DMS53 (cell line): ENCODE measurements around the gene SMARCC1.
"Not testable (repeated sequence)": the region's sequence is repeated elsewhere in the genome, so short reads cannot be mapped to it uniquely, and the experiment has no call there.

ENCODE experiments used
- DNase-seq: peaks from one replicate; lab custom pipeline; 2025; lab: John Stamatoyannopoulos, UW

The SMARCC1 gene

DNA sequence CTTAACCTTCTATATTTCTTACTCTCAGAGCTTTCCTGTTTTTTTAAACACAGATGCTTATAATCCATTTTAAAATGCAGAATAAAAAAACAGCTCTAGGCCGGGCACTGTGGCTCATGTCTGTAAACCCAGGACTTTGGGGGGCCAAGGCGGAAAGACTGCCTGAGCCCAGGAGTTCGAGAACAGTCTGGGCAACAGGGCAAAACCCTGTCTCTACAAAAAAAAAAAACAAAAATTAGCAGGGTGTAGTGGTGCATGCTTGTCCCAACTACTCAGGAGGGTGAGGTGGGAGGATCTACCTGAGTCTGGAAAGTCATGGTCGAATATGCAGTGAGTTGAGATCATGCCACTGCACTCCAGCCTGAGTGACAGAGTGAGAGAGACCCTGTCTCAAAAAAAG is 15.5 kb downstream of the SMARCC1 start:
- DNase-seq: no peak

DNA sequence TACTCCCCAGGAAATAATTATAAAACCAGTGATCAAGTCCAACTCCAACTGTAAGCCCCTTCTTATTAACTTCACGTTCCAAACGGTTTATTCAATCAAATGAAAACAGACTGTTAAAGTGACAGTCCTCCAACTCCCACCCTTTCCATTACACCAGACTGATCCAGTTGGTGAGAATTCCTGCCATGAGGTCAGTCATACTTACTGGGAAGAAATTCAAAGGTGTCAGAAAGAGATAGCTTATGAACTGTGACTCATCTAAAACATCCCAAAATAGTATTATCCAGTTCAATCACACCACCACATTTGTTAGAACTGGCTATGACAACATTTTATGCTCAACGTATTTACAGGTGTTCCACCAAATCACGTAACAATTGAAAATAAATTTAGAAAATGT is 19.5 kb downstream of the SMARCC1 start:
- DNase-seq: no peak

DNA sequence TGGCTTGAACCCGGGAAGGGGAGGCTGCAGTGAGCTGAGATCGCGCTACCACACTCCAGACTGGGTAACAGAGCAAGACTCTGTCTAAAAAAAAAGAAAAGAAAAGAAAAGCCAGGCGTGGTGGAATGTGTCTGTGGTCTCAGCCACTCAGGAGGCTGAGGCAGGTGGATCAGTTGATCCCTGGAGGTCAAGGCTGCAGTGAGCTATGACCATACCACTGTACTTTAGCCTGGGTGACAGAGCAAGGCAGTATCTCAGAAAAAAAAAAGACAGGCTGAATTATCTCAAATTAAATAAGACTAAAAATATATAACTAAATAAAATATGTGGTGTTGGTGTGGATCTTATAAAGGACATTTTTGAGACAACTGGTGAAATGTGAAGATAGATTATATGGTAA is 20.6 kb downstream of the SMARCC1 start:
- DNase-seq: no peak

DNA sequence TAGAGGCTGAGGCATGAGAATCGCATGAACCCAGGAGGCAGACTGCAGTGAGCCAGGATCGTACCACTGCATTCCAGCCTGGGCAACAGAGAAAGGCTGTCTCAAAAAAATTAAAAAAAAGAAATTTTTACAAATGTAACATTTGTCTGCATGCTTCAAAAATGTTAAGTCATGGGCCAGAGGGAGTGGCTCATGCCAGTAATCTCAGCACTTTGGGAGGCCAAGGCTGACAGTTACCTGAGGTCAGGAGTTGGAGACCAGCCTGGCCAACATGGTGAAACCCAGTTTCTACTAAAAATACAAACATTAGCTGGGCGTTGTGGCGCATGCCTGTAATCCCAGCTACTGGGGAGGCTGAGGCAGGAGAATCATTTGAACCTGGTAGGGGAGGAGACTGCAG is 21.5 kb downstream of the SMARCC1 start:
- not testable (repeated sequence) for DNase-seq

DNA sequence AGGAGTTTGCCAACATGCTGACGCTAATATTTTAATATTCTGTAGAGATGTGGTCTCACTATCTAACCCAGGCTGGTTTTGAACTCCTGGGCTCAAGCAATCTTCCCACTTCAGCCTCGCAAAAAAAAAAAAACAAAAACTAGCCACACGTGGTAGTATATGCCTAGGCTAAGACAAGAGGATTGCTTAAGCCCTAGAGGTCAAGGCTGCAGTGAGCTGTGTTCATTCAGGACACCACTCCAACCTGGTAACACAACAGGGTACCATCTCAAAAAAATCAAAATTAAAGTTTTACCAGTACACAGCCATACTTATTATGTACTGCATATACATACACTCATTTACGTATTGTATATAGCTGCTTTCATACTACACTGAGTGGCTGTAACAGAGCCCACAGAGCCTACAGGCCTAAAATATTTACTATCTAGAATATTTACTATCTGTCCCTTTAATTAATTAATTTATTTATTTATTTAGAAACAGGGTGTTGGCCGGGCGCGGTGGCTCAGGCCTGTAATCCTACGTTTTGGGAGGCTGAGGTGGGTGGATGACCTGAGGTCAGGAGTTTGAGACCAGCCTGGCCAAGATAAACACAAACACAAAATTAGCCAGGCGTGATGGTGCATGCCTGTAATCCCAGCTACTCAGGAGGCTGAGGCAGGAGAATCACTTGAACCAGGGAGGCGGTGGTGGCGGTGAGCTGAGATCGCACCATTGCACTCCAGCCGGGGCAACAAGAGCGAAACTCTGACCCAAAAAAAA is 23.2 kb downstream of the SMARCC1 start:
- DNase-seq: no peak

DNA sequence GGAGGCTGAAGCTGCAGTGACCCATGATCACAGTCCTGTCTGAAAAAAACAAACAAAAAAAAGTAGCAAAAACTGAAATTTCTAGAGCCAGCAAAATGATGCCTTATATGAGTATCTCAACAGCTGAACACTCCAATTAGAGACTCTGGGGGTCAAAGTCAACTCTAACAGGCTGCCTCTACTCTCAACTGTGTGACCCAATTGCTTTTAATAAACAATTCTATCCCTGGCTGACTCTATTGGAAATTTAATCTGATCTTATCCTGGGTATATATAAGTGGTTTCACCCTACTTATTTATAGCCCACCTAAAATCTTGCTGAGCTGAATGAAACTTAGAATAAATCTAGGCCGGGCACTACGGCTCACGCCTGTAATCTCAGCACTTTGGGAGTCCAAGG is 29.0 kb downstream of the SMARCC1 start:
- DNase-seq: no peak

DNA sequence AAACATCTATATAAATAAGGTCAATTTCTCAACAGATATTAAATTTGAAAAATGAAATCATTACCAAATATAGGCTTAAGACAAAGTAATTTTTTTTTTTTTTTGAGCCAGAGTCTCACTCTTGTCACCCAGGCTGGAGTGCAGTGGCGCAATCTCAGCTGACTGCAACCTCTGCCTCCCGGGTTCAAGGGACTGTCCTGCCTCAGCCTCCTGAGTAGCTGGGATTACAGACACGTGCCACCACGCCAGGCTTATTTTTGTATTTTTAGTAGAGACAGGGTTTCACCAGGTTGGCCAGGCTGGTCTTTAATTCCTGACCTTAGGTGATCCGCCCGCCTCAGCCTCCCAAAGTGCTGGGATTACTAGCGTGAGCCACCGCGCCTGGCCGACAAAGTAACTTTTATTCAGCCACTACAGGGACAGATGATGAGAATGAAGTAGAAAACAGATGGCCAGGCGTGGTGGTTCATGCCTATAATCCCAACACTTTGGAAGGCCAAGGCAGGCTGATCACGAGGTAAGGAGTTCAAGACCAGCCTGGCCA is 30.8 kb downstream of the SMARCC1 start:
- DNase-seq: not testable (repeated sequence)

DNA sequence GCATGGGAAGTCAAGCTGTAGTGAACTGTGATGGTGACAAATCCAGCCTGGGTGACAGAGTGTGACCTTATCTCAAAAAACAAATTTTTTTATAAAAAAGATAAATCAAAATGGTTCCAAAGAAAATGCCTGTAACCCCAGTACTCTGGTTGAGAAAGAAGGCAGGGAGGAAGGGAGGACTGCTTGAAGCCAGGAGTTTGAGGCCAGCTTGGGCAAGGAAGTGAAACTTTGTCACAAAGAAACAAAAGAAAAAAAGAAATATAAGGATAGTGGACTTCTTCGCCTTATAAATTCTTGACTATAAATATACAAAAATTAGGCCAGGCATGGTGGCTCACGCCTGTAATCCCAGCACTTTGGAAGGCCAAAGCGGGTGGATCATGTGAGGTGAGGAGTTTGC is 34.1 kb downstream of the SMARCC1 start:
- DNase-seq: no peak

DNA sequence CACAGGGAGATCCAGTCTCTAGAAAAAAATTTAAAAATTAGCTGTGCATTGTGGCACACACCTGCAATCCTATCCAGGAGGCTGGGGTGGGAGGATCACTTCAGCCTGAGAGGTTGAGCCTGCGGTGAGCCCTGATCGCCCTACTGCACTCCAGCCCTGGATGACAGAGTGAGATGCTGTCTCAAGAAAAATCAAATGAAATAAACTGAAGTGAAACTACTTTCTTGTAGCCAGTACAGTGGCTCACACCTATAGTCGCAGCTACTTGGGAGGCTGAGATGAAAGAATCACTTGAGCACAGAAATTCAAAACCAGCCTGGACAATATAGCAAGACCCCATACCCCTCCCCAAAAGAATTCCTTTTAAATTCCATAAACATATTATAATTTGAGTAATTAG is 35.4 kb downstream of the SMARCC1 start:
- DNase-seq: no peak

DNA sequence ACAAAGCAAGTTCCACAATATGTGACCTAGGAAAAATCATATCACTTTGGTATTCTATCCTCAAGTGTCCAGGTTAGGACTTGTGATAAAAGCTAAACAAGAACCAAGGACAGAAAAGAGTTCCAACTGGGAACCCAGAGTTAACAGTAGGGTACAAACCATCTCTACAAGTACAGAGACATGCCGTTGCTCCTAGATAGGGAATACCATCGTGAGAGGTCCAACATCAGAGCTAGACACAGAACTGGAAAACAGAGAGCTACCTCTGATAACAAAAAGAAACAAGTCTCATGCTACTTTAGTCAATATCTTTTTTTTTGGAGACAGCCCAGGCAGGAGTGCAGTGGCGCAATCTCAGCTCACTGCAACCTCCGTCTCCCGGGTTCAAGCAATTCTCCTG is 37.8 kb downstream of the SMARCC1 start:
- no peak for DNase-seq

DNA sequence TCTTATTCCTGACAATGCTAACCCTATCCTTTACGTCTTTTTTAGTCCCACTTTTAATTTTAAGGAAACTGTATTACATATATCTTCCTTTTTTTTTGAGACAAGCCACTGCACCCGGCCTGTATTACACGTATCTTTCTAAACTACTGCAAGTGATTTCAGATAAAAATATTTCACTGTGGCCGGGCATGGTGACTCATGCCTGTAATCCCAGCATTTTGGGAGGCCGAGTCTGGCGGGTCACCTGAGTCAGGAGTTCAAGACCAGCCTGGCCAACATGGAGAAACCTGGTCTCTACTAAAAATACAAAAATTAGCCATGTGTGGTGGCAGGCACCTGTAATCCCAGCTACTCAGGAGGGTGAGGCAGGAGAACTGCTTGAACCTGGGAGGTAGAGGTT is 38.3 kb downstream of the SMARCC1 start:
- DNase-seq: not testable (repeated sequence)

DNA sequence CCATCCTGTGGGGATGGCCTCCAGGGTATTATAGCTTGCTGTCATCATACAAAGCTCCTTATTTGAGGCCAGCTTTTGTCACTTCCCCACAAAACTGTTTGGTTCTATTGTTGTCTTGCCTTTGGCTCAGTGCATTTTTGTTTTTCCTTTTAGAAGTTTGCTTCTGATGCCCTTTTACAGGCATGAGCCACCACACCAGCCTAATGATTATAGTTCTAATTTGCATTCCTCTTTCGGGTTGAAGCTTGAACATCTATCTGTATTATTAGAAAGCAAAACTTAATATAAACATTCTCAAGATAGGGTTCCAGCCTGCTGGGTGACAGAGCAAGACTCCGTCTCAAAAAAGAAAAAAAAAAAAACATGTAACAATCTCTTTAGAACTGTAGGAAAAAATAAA is 39.8 kb downstream of the SMARCC1 start:
- no peak for DNase-seq

DNA sequence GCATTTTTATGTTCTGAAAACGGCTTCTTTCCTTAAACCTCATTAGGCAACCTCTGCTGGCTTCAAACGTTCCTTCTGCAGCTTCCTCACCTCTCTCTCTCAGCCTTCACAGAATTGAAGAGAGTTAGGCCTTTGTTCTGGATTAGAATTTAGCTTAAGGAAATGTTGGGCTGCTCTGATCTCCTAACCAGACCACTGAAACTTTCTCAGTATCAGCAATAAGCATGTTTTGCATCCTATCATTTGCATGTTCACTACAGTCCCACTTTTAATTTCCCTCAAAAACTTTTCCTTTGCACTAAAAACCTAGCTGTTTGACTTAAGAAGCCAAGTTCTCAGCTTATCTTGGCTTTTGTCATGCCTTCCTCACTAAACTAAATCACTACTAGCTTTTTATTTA is 49.5 kb downstream of the SMARCC1 start:
- no peak for DNase-seq

DNA sequence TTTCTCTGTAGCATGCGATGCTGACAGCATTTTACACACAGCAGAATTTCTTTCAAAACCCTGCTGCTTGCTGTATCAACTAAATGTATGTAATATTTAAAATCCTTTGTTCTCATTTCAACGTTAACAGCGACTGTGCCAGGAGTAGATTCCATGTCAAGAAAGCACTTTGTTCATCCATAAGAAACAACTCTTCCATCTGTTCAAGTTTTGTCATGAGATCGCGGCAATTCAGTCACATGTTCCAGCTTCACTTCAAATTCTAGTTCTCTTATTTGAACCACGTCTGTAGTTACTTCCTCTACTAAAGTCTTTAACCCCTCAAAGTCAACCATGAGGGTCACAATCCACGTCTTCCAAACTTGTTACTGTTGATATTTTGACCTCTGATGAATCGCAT is 50.6 kb downstream of the SMARCC1 start:
- DNase-seq: no peak

DNA sequence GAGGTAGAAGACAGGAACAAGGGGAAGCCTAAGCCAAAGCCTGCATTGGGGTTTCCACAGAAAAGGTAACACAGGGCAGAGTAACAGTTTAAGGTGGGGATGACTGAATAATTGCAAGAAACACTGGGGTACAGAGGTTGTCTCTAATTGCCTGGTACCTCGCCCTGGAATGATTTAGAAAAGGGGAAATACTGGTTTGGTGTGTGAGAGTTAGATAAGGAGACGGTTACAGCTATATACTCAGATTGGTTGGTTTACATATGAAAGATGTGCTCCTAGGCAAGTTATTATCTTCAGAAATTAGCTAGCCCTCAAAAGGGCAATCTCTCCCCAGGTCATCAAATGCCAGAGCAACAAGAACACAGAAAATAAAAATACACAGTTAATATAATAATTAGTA is 58.8 kb downstream of the SMARCC1 start:
- DNase-seq: no peak

DNA sequence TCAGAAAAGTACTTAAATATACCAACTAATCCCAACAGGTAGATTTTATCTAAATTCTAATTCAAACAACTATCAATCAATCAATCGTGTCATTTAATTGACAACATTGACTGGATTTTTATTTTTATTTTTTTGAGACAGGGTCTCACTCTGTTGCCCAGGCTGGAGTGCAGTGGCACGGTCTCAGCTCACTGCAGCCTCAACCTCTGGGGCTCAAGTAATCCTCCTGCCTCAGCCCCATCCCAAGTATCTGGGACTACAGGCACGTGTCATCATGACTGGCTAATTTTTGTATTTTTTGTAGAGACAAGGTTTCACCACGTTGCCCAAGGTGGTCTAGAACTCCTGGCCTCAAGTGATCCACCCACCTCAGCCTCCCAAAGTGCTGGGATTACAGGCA is 64.2 kb downstream of the SMARCC1 start:
- not testable (repeated sequence) for DNase-seq

DNA sequence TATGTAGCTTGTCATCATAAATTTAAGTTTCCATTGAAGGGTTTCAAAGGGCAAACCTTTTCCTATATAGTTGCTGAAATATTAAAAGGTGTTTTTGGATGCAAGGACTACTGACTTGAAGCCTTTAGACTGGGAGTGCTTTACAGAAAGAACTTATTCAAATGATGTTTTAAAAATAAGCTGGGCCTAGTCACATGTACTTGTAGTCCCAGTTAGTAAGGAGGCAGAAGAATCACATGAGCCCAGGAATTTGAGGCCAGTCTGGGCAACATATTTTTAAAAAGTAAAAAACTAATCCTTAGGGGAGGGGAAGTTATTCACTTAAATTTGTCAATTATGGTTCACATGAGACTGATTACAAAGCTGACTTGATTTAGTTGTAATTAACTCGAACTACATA is 65.0 kb downstream of the SMARCC1 start:
- DNase-seq: no peak

DNA sequence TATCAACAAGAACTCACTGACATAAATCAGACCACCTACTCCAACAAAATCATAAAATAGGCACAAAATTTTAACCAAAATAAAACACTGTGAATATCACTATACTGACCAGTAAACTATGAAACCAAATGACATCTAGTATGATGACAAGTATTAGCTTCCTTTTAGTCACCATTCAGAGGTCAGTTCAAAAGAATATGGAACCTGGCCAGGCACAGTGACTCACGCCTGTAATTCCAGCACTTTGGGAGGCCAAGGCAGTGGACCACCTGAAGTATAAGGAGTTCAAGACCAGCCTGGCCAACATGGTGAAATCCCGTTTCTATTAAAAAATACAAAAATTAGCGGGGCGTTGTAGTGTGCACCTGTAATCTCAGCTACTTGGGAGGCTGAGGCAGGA is 65.8 kb downstream of the SMARCC1 start:
- DNase-seq: no peak

DNA sequence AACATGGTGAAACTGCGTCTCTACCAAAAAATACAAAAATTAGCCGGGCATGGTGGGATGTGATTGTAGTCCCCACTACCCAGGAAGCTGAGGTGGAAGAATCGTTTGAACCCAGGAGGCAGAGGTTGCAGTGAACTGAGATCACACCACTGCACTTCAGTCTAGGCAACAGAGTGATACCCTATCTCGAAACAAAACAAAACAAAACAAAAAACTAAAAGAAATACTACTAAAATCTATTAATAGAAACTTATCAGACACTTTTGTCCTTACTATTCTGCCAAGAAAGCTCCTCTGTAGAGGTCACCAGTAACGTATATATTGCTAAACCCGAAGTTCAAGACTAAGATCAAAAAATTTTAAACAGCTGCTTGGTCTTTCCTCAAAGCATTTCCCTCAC is 67.1 kb downstream of the SMARCC1 start:
- DNase-seq: no peak

DNA sequence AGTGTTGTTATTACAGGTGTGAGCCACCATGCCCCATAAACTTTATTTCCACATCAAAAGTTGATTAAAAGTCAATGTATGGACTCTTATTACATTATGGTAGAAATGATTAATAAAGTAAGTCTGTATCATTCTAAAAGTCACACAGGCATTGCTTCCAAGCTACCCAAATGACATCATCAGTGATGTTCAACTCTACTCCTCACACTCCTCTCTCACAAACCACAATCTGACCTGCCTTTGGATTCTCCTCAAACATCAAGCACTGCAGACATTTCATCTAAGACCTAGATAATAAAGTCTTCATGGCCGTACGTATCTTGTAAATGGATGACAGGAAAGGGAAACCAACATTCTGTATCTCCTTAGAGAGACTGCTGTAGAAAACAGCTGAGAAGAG is 68.0 kb downstream of the SMARCC1 start:
- DNase-seq: no peak

DNA sequence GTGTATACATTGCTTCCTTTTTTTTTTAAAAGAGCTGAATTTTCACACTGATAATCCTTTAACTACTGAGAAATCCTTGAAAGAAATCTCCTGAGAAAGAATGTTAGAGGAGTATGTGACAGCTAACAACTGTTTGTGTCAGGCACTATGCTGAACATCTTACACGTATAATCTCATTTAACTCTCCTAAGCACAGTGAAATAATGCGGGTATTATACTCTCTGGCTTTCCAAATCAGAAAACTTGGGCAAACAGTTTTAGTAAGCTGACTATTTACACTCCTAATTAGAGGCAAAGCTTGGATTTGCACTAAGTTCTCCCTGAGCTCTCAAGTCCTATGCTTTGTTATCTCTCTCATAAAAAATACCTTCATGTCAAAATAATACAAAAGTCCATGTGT is 69.3 kb downstream of the SMARCC1 start:
- DNase-seq: no peak

DNA sequence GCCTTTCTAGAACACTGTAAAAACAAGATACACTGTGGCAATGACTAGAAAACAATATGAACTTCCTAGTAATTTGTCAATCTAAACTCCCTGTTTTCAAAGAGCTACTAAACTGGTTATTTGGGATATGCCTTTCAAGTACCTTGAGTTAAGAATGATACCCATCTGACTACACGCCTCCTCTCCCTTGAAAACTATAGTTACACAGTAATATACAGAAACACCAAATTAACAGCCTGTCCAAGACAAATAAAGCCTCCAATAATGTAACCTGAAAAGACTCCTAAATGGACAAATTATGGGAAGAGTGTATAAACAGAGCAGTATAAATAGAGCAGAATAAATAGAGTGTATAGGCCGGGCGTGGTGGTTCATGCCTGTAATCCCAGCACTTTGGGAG is 70.1 kb downstream of the SMARCC1 start:
- DNase-seq: no peak

DNA sequence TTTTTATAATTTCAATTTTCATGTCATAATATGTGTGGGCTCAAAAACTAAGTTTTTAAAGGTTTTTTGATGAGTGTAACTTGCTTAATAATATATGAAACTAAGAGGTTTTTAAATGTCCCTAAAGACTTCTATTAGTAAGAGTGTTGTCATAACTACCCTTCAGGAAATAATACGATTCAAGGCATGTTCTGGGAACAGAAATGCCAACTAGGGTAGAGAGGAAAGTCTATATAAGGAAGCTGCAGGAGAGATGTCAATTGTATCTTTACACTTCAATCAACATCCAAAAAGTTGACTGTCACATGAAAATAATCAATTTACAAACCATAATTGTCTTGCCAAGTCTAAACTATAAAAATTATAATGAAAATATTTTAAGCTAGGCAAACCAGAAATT is 76.3 kb downstream of the SMARCC1 start:
- no peak for DNase-seq

DNA sequence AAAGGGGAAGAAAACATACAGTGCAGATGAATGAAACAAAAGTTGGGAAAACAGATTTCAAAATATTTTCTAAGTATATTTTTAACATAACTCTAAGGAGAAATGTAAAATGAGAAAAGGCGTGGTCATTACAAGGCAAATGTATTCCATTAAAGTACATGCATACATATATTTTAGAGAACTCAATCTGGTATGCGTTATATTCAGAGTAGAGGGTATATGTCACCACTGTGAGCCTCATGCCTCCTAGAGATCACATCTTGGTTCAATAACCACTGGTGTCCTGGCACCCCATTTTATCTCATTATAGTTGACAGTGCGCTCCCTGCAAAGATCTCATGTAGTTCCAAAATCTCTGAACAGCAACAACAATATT is 77.5 kb downstream of the SMARCC1 start:
- DNase-seq: no peak
